Upper lobe of left lung (tissue), 6 donors: ENCODE measurements around the gene BAG5. TPM values are rescaled to one million over a fixed set of nuclear protein-coding genes. Genes with fewer than 3 reads are reported as not detected.
A peak's percentile ranks its signal among the peaks of the same experiment; 100 is the strongest.

Experiments
- ATAC-seq, 2 donors: fragments of 200-7000 bp; cut with Tn5 transposase; one replicate each; pipeline ENCODE4 v1.9.1; 2022; ENCODE audit warnings: mild to moderate bottlenecking in 2 of 2, moderate library complexity in 2 of 2; ENCODE audit not compliant: low FRiP score in 2 of 2
- DNase-seq, 2 donors: peaks; one replicate each; pipeline ENCODE4 v3.0.0-alpha.2; 2019 to 2020
- H3K27ac ChIP-seq, 4 donors: fragments of 200-600 bp; sonication (generic); one replicate each; pipeline ENCODE4 v1.5.1; 2016 to 2019
- H3K27me3 ChIP-seq, 4 donors: fragments of 200-600 bp; sonication (generic); one replicate each; pipeline ENCODE4 v1.5.1; 2017 to 2019
- H3K36me3 ChIP-seq, 4 donors: fragments of 200-600 bp; sonication (generic); one replicate each; pipeline ENCODE4 v1.5.1; 2016 to 2019
- H3K4me1 ChIP-seq, 4 donors: fragments of 200-600 bp; sonication (generic); one replicate each; pipeline ENCODE4 v1.5.1; 2018 to 2019
- H3K4me3 ChIP-seq, 4 donors: fragments of 200-600 bp; sonication (generic); one replicate each; pipeline ENCODE4 v1.5.1; 2017 to 2019; ENCODE audit warnings: mild to moderate bottlenecking in 2 of 4, moderate library complexity in 1 of 4
- H3K9me3 ChIP-seq, 4 donors: fragments of 200-600 bp; sonication (generic); one replicate each; pipeline ENCODE4 v1.5.1; 2018 to 2019
- EP300 ChIP-seq, 4 donors: sonication (generic); formaldehyde crosslinking; IDR thresholded peaks; one replicate each; pipeline ENCODE4 v1.5.1; 2017; ENCODE audit warnings: antibody characterized with exemption in 4 of 4, control low read depth in 2 of 4
- POLR2A ChIP-seq, 4 donors: fragments of 450-650 bp; IDR thresholded peaks; one replicate each; pipeline ENCODE4 v1.5.1; 2016 to 2017; ENCODE audit warnings: antibody characterized with exemption in 4 of 4, mild to moderate bottlenecking in 2 of 4
- POLR2AphosphoS5 ChIP-seq, 2 donors: sonication (generic); formaldehyde crosslinking; IDR thresholded peaks; one replicate each; pipeline ENCODE4 v1.5.1; 2017; ENCODE audit warnings: antibody characterized with exemption in 2 of 2
- WGBS, 2 donors: methylation state at CpG; one replicate each; pipeline ENCODE4 v1.1.5; 2017 to 2018; 5-methylcytosine and 5-hydroxymethylcytosine counted together
- total RNA-seq, 6 donors: library from RNA; depleted of rRNA in 4 of 6; stranded (reverse); fragments of >200 nt in 4 of 6; gene quantifications; one replicate each; pipeline versions ENCODE4 v1.1.0 to v1.2.1, GENCODE V29; 2016 to 2021
- TF ChIP-seq, protein P1 (sequence below), 6 experiments: fragments of 450-650 bp in 4 of 6; fragments of 200-600 bp in 2 of 6; sonication (generic) in 2 of 6; IDR thresholded peaks; one replicate each; pipeline ENCODE4 v1.5.1; 2016 to 2019; ENCODE audit warnings: antibody characterized with exemption in 6 of 6
- donor health status: DM: no; HTN: no; CAD: no; lungs with moderate emphysema.
- donor health status: DM: no; HTN: yes; CAD: no; lungs with severe emphysema.

The BAG5 gene
- total RNA-seq, 6 donors from 2014 or later: 12.6 to 36.9 (median 27.1) TPM

DNA sequence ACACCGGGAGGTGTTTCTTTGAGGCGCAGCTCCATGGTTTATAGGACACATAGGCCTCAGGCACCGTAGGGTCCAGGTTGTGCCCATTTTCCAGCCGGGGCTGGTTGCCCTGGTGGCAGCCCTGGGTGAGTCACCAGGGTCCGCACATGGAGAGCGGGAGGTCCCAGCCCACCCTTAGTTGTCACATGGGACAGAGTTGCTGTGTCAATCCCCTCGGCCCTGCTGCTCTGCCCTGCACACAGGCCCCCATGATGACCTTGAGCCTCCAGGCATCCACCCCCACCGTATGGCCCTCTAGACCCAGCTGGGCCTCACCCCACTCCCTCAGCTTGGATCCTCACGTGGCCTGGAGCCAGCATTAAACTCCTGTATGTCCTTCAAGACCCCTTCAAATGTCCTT lies 25.8 kb downstream of the BAG5 start:
- Histone ChIP-seq H3K27me3 (no peaks in the 10 kb centered on the region), H3K36me3 (peaks cover 0 to 33% (median 18%) of the 10 kb centered on the region in 4 donors), H3K9me3 (no peaks in the 10 kb centered on the region), H3K4me1 (peaks cover 17 to 29% (median 24%) of the 10 kb centered on the region in 4 donors), H3K4me3 (no peak overlapping the region), H3K27ac (no peak overlapping the region)
- TF ChIP-seq POLR2AphosphoS5 (IDR thresholded peaks at IDR 0.05) (no peak), POLR2A (IDR thresholded peaks at IDR 0.05) (no peak), EP300 (IDR thresholded peaks at IDR 0.05) (no peak)
- TF ChIP-seq, protein P1, sequence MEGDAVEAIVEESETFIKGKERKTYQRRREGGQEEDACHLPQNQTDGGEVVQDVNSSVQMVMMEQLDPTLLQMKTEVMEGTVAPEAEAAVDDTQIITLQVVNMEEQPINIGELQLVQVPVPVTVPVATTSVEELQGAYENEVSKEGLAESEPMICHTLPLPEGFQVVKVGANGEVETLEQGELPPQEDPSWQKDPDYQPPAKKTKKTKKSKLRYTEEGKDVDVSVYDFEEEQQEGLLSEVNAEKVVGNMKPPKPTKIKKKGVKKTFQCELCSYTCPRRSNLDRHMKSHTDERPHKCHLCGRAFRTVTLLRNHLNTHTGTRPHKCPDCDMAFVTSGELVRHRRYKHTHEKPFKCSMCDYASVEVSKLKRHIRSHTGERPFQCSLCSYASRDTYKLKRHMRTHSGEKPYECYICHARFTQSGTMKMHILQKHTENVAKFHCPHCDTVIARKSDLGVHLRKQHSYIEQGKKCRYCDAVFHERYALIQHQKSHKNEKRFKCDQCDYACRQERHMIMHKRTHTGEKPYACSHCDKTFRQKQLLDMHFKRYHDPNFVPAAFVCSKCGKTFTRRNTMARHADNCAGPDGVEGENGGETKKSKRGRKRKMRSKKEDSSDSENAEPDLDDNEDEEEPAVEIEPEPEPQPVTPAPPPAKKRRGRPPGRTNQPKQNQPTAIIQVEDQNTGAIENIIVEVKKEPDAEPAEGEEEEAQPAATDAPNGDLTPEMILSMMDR (IDR thresholded peaks at IDR 0.05): no peak
- DNase-seq: no peak
- ATAC-seq: no peak
- WGBS, 2 donors: 60 to 84% methylated on average over 3 to 4 of the region's 9 CpGs

DNA sequence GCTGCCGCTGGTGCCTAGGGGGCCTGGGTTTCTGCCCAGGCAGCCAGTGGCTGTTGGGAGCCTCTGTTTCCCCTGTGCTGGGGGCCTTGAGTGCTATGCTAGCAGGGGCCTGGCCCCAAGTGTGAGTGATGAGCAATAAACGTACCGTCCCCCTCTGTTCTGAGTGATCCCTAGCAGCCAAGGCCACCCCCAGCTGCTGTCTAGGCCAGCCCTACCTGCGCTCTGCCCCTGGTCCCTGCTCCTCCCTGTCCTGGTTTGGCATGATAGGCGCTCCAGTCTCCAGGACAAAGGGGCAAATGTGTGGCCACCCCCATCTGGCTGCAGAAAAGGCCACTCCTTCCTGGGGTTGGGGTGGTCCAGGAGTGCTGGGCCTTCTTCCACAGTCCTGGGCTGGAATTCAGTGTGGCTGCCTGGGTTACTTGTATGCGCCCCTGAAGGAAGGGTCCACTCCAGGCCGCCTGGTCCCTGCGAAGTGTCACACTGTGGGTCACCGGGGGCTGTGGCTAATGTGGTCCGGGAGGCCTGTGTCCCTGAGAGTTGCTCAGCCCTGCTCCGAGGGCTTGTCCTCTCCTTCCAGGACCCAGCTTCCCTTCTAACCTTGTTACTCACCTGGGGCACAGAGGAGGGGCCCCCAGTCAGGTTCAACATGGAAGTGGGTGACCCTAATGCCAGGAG lies 26.4 kb downstream of the BAG5 start:
- no peak for TF ChIP-seq POLR2AphosphoS5 (IDR thresholded peaks at IDR 0.05)
- DNase-seq: no peak
- H3K36me3 ChIP-seq: peaks cover 0 to 33% (median 18%) of the 10 kb centered on the region in 4 donors
- ATAC-seq: no peak
- peaks cover 10 to 26% (median 18%) of the 10 kb centered on the region in 4 donors for H3K4me1 ChIP-seq
- H3K4me3 ChIP-seq: no peak overlapping the region
- WGBS, 2 donors: 80 to 90% methylated on average over 1 to 11 of the region's 11 CpGs
- no peaks in the 10 kb centered on the region for H3K27me3 ChIP-seq
- H3K27ac ChIP-seq: no peak overlapping the region
- no peaks in the 10 kb centered on the region for H3K9me3 ChIP-seq

DNA sequence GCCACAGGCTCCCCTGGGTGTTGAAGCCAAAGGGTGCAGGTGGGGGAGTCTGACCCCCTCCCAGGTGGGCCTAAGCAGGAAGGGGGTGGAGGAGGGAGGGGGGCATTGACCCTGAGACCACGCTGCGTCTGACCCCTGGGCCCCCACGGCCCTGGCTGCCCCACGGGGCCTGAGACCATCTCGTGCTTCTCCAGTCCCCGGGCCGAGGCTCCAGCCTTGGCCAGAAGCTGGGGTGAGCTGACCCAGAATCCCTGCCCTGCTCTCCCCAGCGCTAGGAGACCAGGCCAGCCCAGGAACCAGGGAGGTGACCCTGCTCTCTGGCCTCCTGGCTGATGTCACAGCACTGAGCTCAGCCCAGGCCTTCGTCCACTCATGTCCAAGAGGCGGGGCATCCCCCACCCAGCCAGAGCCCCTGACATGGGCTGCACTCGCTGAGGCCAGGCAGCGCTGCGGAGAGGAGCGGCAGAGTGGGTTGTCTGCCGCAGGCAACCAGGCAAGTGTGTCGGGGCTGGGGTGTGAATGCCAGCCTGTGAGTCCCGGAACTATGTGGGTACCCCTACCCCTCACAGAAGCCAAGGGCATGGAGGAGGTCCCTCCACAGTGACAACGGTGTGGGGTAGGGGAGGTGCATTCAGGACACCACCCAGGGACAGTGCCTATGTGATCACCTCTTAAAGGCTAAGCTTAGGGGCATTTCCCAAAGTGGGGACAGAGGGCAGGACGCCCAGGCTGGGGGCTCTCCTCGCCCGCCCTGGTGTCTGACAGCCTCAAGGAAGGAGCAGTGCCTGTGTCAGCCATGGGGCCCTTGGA lies 27.2 kb downstream of the BAG5 start:
- H3K4me1 ChIP-seq: peaks cover 8 to 26% (median 18%) of the 10 kb centered on the region in 4 donors
- ATAC-seq: peak in 1 of 2 donors; percentile 23
- DNase-seq: peak in 1 of 2 donors; percentile 80
- no peaks in the 10 kb centered on the region for H3K9me3 ChIP-seq
- no peaks in the 10 kb centered on the region for H3K27me3 ChIP-seq
- H3K36me3 ChIP-seq: peaks cover 0 to 39% (median 21%) of the 10 kb centered on the region in 4 donors
- no peak for TF ChIP-seq EP300 (IDR thresholded peaks at IDR 0.05)
- no peak for TF ChIP-seq POLR2A (IDR thresholded peaks at IDR 0.05)
- no peak for TF ChIP-seq POLR2AphosphoS5 (IDR thresholded peaks at IDR 0.05)
- TF ChIP-seq, protein P1 (IDR thresholded peaks at IDR 0.05): no peak
- H3K27ac ChIP-seq: no peak overlapping the region
- WGBS, 2 donors: 90% methylated on average over 8 to 12 of the region's 21 CpGs
- no peak overlapping the region for H3K4me3 ChIP-seq

DNA sequence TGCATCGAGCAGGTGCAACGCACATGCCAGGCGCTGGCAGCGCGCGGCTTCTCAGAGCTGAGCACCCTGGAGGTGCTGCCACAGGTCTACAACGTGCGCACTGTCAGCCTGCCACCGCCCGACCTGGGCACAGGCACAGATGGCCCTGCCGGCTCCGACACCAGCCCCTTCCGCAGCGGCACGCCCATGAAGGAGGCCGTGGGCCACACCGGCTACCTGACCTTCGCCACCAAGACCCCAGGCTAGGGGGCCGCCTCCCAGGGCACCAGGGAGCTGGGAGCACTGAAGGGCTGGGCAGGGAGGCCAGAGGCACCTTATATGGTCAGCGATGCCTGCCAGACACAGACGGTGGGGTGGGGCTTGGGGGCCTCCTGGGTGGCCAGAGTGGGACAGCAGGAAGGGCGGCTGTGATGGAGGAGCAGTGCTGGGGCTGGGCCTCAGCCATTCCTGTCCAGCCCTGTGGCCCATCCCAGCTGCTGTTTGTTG lies 27.8 kb downstream of the BAG5 start:
- no peak for TF ChIP-seq EP300 (IDR thresholded peaks at IDR 0.05)
- TF ChIP-seq, protein P1 (IDR thresholded peaks at IDR 0.05): no peak
- TF ChIP-seq POLR2A (IDR thresholded peaks at IDR 0.05): no peak
- no peak for TF ChIP-seq POLR2AphosphoS5 (IDR thresholded peaks at IDR 0.05)
- DNase-seq (peak in 1 of 2 donors; percentile 83), ATAC-seq (no peak)
- Histone ChIP-seq H3K27ac (no peak overlapping the region), H3K4me1 (peaks cover 10 to 28% (median 22%) of the 10 kb centered on the region in 4 donors), H3K4me3 (no peak overlapping the region), H3K9me3 (no peaks in the 10 kb centered on the region), H3K36me3 (peaks cover 0 to 41% (median 21%) of the 10 kb centered on the region in 4 donors), H3K27me3 (no peaks in the 10 kb centered on the region)
- 80 to 92% methylated on average over 5 to 18 of the region's 22 CpGs for WGBS, 2 donors

DNA sequence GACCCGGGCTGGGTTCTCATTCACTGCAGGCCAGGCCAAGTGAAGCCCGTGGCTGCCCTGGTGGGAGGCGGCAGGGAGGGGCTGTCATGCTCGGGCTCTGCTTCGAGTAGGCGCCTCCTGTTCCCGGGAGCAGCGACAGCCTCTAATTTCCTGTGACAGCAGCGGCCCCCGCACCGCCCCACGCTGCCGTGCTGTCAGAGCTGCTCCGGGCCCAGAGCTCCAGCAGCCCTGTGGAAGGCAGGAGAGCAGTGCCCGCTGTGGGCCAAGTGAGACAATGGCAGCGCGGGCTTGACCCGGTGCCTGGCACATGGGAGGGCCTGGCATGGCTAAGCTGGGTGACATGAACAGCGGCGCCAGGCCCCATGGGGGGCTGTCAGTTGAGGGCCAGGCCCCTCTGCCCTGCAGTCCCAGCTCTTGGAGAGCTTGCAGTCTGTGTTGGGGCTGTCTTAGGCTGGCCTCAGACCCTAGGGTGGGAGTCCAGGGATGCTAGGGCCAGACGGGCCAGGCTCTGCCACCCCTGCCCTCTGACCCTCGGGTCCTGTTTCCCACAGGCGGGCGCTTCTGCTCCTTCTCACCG lies 28.4 kb downstream of the BAG5 start:
- peak in 1 of 2 donors; percentile 84 for DNase-seq
- 73 to 89% methylated on average over 8 to 24 of the region's 25 CpGs for WGBS, 2 donors

More for the DNA sequence above, 28.4 kb downstream of the BAG5 start:
- no peak for ATAC-seq
- peaks cover 13 to 28% (median 19%) of the 10 kb centered on the region in 4 donors for H3K4me1 ChIP-seq
- TF ChIP-seq, protein P1 (IDR thresholded peaks at IDR 0.05): no peak
- TF ChIP-seq POLR2AphosphoS5 (IDR thresholded peaks at IDR 0.05) (no peak), POLR2A (IDR thresholded peaks at IDR 0.05) (no peak), EP300 (IDR thresholded peaks at IDR 0.05) (no peak)
- H3K27me3 ChIP-seq: no peaks in the 10 kb centered on the region
- no peak overlapping the region for H3K4me3 ChIP-seq
- H3K36me3 ChIP-seq: peaks cover 0 to 41% (median 21%) of the 10 kb centered on the region in 4 donors
- H3K9me3 ChIP-seq: no peaks in the 10 kb centered on the region
- H3K27ac ChIP-seq: no peak overlapping the region
